Mucosa of rectum (tissue), 2 donors: ENCODE measurements around the gene FNIP1.

ENCODE experiments used
- H3K27ac ChIP-seq, 2 donors: one replicate each; pipeline ENCODE4 v1.7.0; 2013; ENCODE audit warnings: inconsistent platforms in 2 of 2, low read depth in 2 of 2, low read length in 2 of 2
- H3K27me3 ChIP-seq, 2 donors: one replicate each; pipeline ENCODE4 v1.7.0; 2013; ENCODE audit warnings: low read length in 2 of 2; ENCODE audit not compliant: control insufficient read depth in 2 of 2, insufficient read depth in 2 of 2
- H3K36me3 ChIP-seq, 2 donors: one replicate each; pipeline ENCODE4 v1.7.0; 2013; ENCODE audit warnings: low read length in 2 of 2; ENCODE audit not compliant: control insufficient read depth in 2 of 2, insufficient read depth in 2 of 2
- H3K4me1 ChIP-seq, 2 donors: one replicate each; pipeline ENCODE4 v1.7.0; 2013; ENCODE audit warnings: low read length in 2 of 2, mild to moderate bottlenecking in 1 of 2; ENCODE audit not compliant: control insufficient read depth in 2 of 2, insufficient read depth in 2 of 2
- H3K4me3 ChIP-seq, 2 donors: one replicate each; pipeline ENCODE4 v1.7.0; 2013; ENCODE audit warnings: low read length in 2 of 2
- H3K9ac ChIP-seq, 2 donors: one replicate each; pipeline ENCODE4 v1.7.0; 2013; ENCODE audit warnings: low read length in 2 of 2, low read depth in 1 of 2, mild to moderate bottlenecking in 1 of 2
- H3K9me3 ChIP-seq, 2 donors: one replicate each; pipeline ENCODE4 v1.7.0; 2013; ENCODE audit warnings: low read length in 2 of 2; ENCODE audit not compliant: control insufficient read depth in 2 of 2
- donor health status: healthy.
- donor health status: Normal muscosa, but diverticular disease.

The FNIP1 gene

GRCh38 chr5:131812371-131813160 lies 15.7 kb upstream of the FNIP1 start:
- Histone ChIP-seq H3K9me3 (no peaks in the 10 kb centered on the region), H3K9ac (no peak overlapping the region), H3K4me1 (no peaks in the 10 kb centered on the region)

GRCh38 chr5:131810510-131811249 lies 13.9 kb upstream of the FNIP1 start:
- Histone ChIP-seq H3K9me3 (no peaks in the 10 kb centered on the region), H3K27me3 (no peaks in the 10 kb centered on the region), H3K4me3 (no peak overlapping the region), H3K4me1 (no peaks in the 10 kb centered on the region), H3K36me3 (no peaks in the 10 kb centered on the region), H3K27ac (no peak overlapping the region), H3K9ac (no peak overlapping the region)

More at GRCh38 chr5:131812371-131813160, 15.7 kb upstream of the FNIP1 start:
- H3K27ac ChIP-seq: no peak overlapping the region
- H3K27me3 ChIP-seq: no peaks in the 10 kb centered on the region
- H3K4me3 ChIP-seq: no peak overlapping the region
- no peaks in the 10 kb centered on the region for H3K36me3 ChIP-seq

- peak overlapping the region; percentile 83 to 99 for H3K9ac ChIP-seq
- H3K36me3 ChIP-seq: no peaks in the 10 kb centered on the region
- H3K9me3 ChIP-seq: no peaks in the 10 kb centered on the region
- peaks cover 8 to 13% of the 10 kb centered on the region in 2 donors for H3K4me1 ChIP-seq
- peak overlapping the region; percentile 96 to 98 for H3K27ac ChIP-seq
- no peaks in the 10 kb centered on the region for H3K27me3 ChIP-seq
- peak overlapping the region; percentile 93 to 98 for H3K4me3 ChIP-seq
Observed at GRCh38 chr5:131795879-131796792, 681 bp downstream of the FNIP1 start.

- peak overlapping the region; percentile 93 to 98 for H3K4me3 ChIP-seq
- no peaks in the 10 kb centered on the region for H3K27me3 ChIP-seq
- H3K27ac ChIP-seq: no peak overlapping the region
- H3K9me3 ChIP-seq: no peaks in the 10 kb centered on the region
- H3K9ac ChIP-seq: no peak overlapping the region
- H3K36me3 ChIP-seq: no peaks in the 10 kb centered on the region
- H3K4me1 ChIP-seq: peaks cover 8 to 13% of the 10 kb centered on the region in 2 donors
Observed at GRCh38 chr5:131795228-131795627, 1.6 kb downstream of the FNIP1 start.

GRCh38 chr5:131794586-131794985 lies 2.2 kb downstream of the FNIP1 start:
- peak overlapping the region in 1 of 2 donors; percentile 93 for H3K4me3 ChIP-seq
- H3K9me3 ChIP-seq: no peaks in the 10 kb centered on the region
- no peaks in the 10 kb centered on the region for H3K27me3 ChIP-seq
- H3K4me1 ChIP-seq: peaks cover 8 to 13% of the 10 kb centered on the region in 2 donors
- H3K36me3 ChIP-seq: no peaks in the 10 kb centered on the region
- no peak overlapping the region for H3K27ac ChIP-seq
- H3K9ac ChIP-seq: no peak overlapping the region

- Histone ChIP-seq H3K9me3 (no peaks in the 10 kb centered on the region), H3K9ac (no peak overlapping the region), H3K4me1 (peaks cover 7 to 15% of the 10 kb centered on the region in 2 donors), H3K27ac (no peak overlapping the region), H3K36me3 (no peaks in the 10 kb centered on the region), H3K27me3 (no peaks in the 10 kb centered on the region), H3K4me3 (no peak overlapping the region)
Observed at GRCh38 chr5:131792896-131793295, 3.9 kb downstream of the FNIP1 start.

GRCh38 chr5:131791866-131792265 lies 5.0 kb downstream of the FNIP1 start:
- no peak overlapping the region for H3K9ac ChIP-seq
- H3K9me3 ChIP-seq: no peaks in the 10 kb centered on the region
- H3K27me3 ChIP-seq: no peaks in the 10 kb centered on the region
- H3K4me1 ChIP-seq: peaks cover 2 to 12% of the 10 kb centered on the region in 2 donors
- H3K27ac ChIP-seq: no peak overlapping the region
- no peak overlapping the region for H3K4me3 ChIP-seq
- no peaks in the 10 kb centered on the region for H3K36me3 ChIP-seq

GRCh38 chr5:131790550-131790949 lies 6.3 kb downstream of the FNIP1 start:
- Histone ChIP-seq H3K4me3 (no peak overlapping the region), H3K27me3 (no peaks in the 10 kb centered on the region), H3K36me3 (no peaks in the 10 kb centered on the region), H3K27ac (no peak overlapping the region), H3K4me1 (peaks cover 2 to 9% of the 10 kb centered on the region in 2 donors), H3K9ac (no peak overlapping the region), H3K9me3 (no peaks in the 10 kb centered on the region)

- H3K27me3 ChIP-seq: no peaks in the 10 kb centered on the region
- H3K4me3 ChIP-seq: no peak overlapping the region
- H3K36me3 ChIP-seq: no peaks in the 10 kb centered on the region
- H3K9ac ChIP-seq: no peak overlapping the region
- H3K27ac ChIP-seq: no peak overlapping the region
- H3K9me3 ChIP-seq: no peaks in the 10 kb centered on the region
- peaks cover 0 to 5% of the 10 kb centered on the region in 2 donors for H3K4me1 ChIP-seq
Observed at GRCh38 chr5:131789765-131790164, 7.1 kb downstream of the FNIP1 start.
